ENCODE results near the gene RAMP2. TPM values are rescaled to one million over a fixed set of nuclear protein-coding genes. Genes with fewer than 3 reads are reported as not detected.

Gene RAMP2
- total and polyA plus RNA-seq, 2 of the 13 experiments (the other 11 are each of a cell fraction or from before 2014, with no cell fraction given): 1.4 to 5.2 TPM

DNA sequence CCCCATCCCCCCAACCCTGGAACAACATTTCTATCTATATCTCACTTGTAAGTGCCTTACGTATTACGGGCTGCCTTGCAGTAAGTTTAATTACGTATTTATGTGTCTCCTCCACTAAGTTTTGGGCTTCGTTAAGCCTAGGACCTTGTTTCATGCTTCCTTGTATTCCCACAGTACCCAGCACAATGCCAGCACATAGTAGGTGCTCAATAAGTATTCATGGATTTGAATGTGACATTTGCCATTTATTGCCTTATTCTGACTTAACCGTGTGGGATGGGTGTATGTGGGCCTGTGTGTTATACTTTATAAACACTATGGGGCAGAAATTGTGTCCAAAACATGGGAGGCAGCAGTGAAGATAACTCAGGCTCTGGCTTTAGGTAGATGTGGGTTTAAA is 31.5 kb downstream of the RAMP2 start (continued):
- TF ChIP-seq, protein P1, sequence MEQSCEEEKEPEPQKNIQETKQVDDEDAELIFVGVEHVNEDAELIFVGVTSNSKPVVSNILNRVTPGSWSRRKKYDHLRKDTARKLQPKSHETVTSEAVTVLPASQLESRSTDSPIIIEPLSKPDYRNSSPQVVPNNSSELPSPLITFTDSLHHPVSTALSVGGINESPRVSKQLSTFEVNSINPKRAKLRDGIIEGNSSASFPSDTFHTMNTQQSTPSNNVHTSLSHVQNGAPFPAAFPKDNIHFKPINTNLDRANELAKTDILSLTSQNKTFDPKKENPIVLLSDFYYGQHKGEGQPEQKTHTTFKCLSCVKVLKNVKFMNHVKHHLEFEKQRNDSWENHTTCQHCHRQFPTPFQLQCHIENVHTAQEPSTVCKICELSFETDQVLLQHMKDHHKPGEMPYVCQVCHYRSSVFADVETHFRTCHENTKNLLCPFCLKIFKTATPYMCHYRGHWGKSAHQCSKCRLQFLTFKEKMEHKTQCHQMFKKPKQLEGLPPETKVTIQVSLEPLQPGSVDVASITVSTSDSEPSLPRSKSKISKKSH (CRISPR knock-in tag; IDR thresholded peaks at IDR 0.05; ENCODE audit: borderline replicate concordance): no peak
- TF ChIP-seq SETDB1 (CRISPR knock-in tag; IDR thresholded peaks at IDR 0.05; ENCODE audit: borderline replicate concordance) (no peak), HNRNPUL1 (IDR thresholded peaks at IDR 0.05; ENCODE audit: low read depth, low read length) (no peak), AGO2 (optimal IDR thresholded peaks at IDR 0.05; ENCODE audit: low read depth, low read length) (peak; percentile 42), ZNF713 (CRISPR knock-in tag; IDR thresholded peaks at IDR 0.05) (no peak), POLR2AphosphoS5 (IDR thresholded peaks at IDR 0.05; ENCODE audit: low read depth, low read length) (peak; percentile 30; the same call in 1 of the 2 replicates), TCF12 (IDR thresholded peaks at IDR 0.05) (no peak), TCF12 (CRISPR knock-in tag; IDR thresholded peaks at IDR 0.05) (no peak), SMYD3 (CRISPR knock-in tag; IDR thresholded peaks at IDR 0.05) (no peak), TSC22D2 (CRISPR knock-in tag; IDR thresholded peaks at IDR 0.05; ENCODE audit: borderline replicate concordance) (no peak), NFIB (CRISPR knock-in tag; IDR thresholded peaks at IDR 0.05; ENCODE audit: borderline replicate concordance) (0 out of 2 replicates have a peak, but pooled peaks have one; percentile 39), KLF15 (CRISPR knock-in tag; IDR thresholded peaks at IDR 0.05; ENCODE audit: borderline replicate concordance) (no peak), PLRG1 (conservative IDR thresholded peaks at IDR 0.05) (no peak), ZBTB1 (CRISPR knock-in tag; IDR thresholded peaks at IDR 0.05; ENCODE audit: borderline replicate concordance) (no peak)
- TF ChIP-seq, protein P2, sequence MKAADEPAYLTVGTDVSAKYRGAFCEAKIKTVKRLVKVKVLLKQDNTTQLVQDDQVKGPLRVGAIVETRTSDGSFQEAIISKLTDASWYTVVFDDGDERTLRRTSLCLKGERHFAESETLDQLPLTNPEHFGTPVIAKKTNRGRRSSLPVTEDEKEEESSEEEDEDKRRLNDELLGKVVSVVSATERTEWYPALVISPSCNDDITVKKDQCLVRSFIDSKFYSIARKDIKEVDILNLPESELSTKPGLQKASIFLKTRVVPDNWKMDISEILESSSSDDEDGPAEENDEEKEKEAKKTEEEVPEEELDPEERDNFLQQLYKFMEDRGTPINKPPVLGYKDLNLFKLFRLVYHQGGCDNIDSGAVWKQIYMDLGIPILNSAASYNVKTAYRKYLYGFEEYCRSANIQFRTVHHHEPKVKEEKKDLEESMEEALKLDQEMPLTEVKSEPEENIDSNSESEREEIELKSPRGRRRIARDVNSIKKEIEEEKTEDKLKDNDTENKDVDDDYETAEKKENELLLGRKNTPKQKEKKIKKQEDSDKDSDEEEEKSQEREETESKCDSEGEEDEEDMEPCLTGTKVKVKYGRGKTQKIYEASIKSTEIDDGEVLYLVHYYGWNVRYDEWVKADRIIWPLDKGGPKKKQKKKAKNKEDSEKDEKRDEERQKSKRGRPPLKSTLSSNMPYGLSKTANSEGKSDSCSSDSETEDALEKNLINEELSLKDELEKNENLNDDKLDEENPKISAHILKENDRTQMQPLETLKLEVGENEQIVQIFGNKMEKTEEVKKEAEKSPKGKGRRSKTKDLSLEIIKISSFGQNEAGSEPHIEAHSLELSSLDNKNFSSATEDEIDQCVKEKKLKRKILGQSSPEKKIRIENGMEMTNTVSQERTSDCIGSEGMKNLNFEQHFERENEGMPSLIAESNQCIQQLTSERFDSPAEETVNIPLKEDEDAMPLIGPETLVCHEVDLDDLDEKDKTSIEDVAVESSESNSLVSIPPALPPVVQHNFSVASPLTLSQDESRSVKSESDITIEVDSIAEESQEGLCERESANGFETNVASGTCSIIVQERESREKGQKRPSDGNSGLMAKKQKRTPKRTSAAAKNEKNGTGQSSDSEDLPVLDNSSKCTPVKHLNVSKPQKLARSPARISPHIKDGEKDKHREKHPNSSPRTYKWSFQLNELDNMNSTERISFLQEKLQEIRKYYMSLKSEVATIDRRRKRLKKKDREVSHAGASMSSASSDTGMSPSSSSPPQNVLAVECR (CRISPR knock-in tag; IDR thresholded peaks at IDR 0.05; ENCODE audit: borderline replicate concordance): no peak
- TF ChIP-seq, protein P3, sequence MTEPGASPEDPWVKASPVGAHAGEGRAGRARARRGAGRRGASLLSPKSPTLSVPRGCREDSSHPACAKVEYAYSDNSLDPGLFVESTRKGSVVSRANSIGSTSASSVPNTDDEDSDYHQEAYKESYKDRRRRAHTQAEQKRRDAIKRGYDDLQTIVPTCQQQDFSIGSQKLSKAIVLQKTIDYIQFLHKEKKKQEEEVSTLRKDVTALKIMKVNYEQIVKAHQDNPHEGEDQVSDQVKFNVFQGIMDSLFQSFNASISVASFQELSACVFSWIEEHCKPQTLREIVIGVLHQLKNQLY (CRISPR knock-in tag; IDR thresholded peaks at IDR 0.05): no peak
- TF ChIP-seq, protein P4, sequence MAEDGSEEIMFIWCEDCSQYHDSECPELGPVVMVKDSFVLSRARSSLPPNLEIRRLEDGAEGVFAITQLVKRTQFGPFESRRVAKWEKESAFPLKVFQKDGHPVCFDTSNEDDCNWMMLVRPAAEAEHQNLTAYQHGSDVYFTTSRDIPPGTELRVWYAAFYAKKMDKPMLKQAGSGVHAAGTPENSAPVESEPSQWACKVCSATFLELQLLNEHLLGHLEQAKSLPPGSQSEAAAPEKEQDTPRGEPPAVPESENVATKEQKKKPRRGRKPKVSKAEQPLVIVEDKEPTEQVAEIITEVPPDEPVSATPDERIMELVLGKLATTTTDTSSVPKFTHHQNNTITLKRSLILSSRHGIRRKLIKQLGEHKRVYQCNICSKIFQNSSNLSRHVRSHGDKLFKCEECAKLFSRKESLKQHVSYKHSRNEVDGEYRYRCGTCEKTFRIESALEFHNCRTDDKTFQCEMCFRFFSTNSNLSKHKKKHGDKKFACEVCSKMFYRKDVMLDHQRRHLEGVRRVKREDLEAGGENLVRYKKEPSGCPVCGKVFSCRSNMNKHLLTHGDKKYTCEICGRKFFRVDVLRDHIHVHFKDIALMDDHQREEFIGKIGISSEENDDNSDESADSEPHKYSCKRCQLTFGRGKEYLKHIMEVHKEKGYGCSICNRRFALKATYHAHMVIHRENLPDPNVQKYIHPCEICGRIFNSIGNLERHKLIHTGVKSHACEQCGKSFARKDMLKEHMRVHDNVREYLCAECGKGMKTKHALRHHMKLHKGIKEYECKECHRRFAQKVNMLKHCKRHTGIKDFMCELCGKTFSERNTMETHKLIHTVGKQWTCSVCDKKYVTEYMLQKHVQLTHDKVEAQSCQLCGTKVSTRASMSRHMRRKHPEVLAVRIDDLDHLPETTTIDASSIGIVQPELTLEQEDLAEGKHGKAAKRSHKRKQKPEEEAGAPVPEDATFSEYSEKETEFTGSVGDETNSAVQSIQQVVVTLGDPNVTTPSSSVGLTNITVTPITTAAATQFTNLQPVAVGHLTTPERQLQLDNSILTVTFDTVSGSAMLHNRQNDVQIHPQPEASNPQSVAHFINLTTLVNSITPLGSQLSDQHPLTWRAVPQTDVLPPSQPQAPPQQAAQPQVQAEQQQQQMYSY (CRISPR knock-in tag; IDR thresholded peaks at IDR 0.05): no peak
- TF ChIP-seq, protein P5, sequence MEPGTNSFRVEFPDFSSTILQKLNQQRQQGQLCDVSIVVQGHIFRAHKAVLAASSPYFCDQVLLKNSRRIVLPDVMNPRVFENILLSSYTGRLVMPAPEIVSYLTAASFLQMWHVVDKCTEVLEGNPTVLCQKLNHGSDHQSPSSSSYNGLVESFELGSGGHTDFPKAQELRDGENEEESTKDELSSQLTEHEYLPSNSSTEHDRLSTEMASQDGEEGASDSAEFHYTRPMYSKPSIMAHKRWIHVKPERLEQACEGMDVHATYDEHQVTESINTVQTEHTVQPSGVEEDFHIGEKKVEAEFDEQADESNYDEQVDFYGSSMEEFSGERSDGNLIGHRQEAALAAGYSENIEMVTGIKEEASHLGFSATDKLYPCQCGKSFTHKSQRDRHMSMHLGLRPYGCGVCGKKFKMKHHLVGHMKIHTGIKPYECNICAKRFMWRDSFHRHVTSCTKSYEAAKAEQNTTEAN (CRISPR knock-in tag; conservative IDR thresholded peaks at IDR 0.05): no peak
